H7 (cell line): ENCODE results near the gene RPS10. TPM values are rescaled to one million over a fixed set of nuclear protein-coding genes. Genes with fewer than 3 reads are reported as not detected.

Experiments
- DNase-seq: peaks from one replicate; pipeline ENCODE4 v3.0.0; 2012
- H3K27me3 ChIP-seq: 2 replicates; pipeline ENCODE4 v1.6.0; 2011; ENCODE audit warnings: mild to moderate bottlenecking, low read length; ENCODE audit not compliant: control insufficient read depth, insufficient read depth
- H3K36me3 ChIP-seq: replicated peaks from 2 replicates; pipeline ENCODE4 v1.5.1; 2011; ENCODE audit warnings: low read length; ENCODE audit not compliant: control insufficient read depth, insufficient read depth
- H3K4me3 ChIP-seq: 2 replicates; pipeline ENCODE4 v1.5.1; 2011; ENCODE audit warnings: low read depth, mild to moderate bottlenecking, control low read depth, low read length, moderate library complexity; ENCODE audit not compliant: insufficient read depth
- total RNA-seq: library from RNA; depleted of rRNA; stranded (reverse); fragments of >200 nt; shearing (Covaris generic); gene quantifications from 2 replicates; pipeline ENCODE4 v1.2.3, GENCODE V29; 2014; rRNA removed

Gene RPS10
- 2,577 and 3,167 TPM in 2 replicates for total RNA-seq

GRCh38 chr6:34425498-34426410, at the start of gene RPS10:
TSS of gene RPS10 (minus strand) at chr6:34426069. CDS start at chr6:34425221, 848 bp downstream.
- Histone ChIP-seq H3K36me3 (peaks cover 34% of the 10 kb centered on the region), H3K4me3 (peak within 1 kb of the TSS; percentile 82), H3K27me3 (no peaks in the 10 kb centered on the region)
- peak; percentile 99 for DNase-seq

- Histone ChIP-seq H3K4me3 (no peak overlapping the region), H3K36me3 (no peaks in the 10 kb centered on the region), H3K27me3 (no peaks in the 10 kb centered on the region; the same call in 1 of the 2 replicates)
- peak; percentile 71 for DNase-seq
These were observed 49.4 kb upstream of the RPS10 start for GRCh38 chr6:34475238-34475682.

DNA sequence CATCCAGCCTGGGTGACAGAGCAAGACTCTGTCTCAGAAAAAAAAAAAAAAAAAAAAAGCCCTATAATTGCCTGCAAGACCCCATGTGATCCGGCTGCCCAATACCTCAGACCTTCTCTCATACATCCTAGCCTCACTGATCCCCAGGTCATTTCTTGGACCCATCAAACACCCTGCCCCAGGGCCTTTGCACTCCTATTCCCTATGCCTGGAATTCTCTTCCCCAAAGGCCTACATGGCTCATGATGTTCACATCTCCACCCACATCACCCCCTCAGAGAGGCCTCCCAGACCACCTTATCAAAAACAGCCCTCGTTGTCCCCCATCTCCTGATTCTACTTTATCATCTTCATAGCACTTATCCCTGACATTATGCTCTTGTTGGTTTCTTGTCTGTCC, 48.9 kb upstream of the RPS10 start:
- Histone ChIP-seq H3K4me3 (no peak overlapping the region), H3K27me3 (no peaks in the 10 kb centered on the region; the same call in 1 of the 2 replicates), H3K36me3 (no peaks in the 10 kb centered on the region)
- DNase-seq = no peak

DNA sequence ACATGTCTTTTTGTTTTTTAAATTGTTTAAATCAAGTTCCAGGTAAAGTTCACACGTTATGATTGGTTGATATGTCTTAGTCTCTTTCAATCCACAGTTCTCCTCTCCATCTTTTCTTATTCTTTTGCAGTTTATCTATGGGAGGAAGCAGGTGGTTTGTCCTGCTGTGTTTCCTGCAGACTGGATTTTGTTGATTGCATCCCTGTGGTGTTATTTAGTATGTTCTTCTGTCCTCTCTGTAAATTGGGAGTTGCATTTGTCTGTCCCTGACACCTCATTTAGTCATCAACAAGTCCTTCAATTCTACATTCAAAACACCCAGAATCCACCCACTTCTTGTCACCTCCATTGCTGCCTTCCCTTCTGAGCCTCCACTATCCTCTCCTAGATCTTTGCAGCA, 48.1 kb upstream of the RPS10 start:
- no peaks in the 10 kb centered on the region for H3K36me3 ChIP-seq
- no peaks in the 10 kb centered on the region; the same call in 1 of the 2 replicates for H3K27me3 ChIP-seq
- no peak overlapping the region for H3K4me3 ChIP-seq
- no peak for DNase-seq

DNA sequence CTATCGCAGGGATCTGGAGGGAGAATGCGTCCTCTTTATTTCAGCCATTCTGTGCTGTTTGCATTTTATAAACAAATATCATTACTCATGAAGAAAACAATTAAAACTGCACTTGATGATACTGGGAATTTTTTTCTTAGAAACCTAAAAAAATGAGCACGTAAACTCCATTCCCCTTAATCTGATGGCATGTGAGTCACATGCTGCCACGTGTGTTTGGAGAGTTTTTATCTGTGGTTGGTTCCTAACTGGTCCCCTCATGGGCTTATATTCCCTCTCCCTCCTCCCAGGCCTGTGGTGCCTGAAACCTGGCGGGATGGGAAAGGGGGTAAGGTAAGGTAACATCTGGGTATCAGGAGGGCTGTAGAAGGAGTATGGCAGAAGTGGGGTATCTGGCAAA, 46.6 kb upstream of the RPS10 start:
- Histone ChIP-seq H3K36me3 (no peaks in the 10 kb centered on the region), H3K27me3 (no peaks in the 10 kb centered on the region; the same call in 1 of the 2 replicates), H3K4me3 (no peak overlapping the region)
- DNase-seq = no peak

GRCh38 chr6:34469499-34469898, 43.6 kb upstream of the RPS10 start:
- Histone ChIP-seq H3K36me3 (no peaks in the 10 kb centered on the region), H3K27me3 (peaks cover 18% of the 10 kb centered on the region), H3K4me3 (no peak overlapping the region)
- no peak for DNase-seq

DNA sequence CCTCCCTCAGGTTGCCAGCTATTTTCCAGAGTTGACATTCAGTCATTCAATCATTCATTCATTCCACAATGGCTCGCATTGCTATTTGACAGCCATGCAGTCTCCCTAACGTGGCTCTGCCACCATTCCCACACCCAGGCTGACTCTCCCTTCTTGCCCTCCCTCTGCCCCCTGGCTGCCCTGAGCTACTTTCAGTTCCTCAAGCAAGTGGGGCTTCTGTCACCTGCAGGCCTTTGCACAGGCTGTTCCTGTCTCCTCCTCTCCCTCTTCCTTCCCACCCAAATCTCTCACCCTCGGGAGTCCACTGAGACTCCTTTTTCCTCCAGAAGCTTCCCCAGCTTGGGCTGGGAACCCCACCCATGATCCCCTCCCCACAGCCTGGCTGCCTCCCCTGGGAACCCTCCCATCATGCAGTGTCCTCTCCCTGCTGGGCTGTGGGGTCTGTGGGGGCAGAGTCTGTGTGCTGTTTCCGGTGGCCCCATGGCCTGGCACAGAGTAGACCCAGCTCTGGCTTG, 42.6 kb upstream of the RPS10 start:
- no peaks in the 10 kb centered on the region for H3K36me3 ChIP-seq
- H3K27me3 ChIP-seq = peaks cover 20% of the 10 kb centered on the region
- no peak overlapping the region for H3K4me3 ChIP-seq
- no peak for DNase-seq

DNA sequence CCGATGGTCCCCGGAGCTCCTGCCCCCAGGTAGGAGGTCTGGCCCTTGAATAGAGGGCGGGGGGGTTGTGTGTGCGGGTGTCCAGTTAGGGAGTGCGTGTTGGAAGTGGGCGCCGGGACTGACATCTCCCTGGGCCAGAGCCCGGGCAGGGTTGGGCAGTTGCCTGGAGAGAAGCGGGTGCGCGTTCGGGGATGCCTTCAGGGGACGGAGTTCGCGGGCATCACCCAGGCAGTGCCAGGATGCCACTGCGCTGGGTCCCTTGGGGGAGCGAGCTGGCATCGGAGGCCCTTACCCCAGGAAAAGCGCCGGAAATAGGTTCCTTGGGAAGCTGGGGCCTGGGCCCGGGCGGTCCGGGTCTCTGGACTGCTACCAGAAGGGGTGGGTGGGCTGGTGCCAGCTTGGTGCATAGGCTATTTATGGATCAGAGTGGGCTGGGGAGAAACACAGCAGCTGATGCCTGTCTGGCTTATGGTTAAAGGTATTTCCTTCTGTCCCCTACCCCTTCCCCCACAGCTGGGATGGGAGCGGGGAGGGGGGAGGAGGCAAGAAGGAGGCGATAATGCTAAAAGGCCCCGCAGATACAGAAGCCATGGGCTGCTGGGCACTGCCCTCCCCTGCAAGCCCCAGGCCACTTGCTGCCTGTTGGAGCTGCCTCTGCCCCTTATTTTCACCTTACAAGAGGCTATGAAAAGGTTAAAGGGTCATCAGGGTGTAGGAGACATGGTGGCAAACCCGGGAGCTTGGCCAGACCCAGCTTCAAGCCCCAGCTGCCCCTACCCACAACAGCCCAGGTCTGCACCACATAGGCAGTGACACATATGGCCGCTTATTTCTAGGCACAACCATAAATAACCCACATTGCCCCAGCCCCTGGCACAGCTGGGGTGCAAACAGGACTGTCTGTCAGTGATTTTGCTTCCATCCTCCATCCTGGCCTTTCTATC, 40.6 kb upstream of the RPS10 start:
- DNase-seq = peak; percentile 71
- Histone ChIP-seq H3K4me3 (peak overlapping the region; percentile 62), H3K36me3 (no peaks in the 10 kb centered on the region), H3K27me3 (peaks cover 20% of the 10 kb centered on the region)

GRCh38 chr6:34465531-34466241, 39.8 kb upstream of the RPS10 start, which contains the start of gene PACSIN1:
TSS of gene PACSIN1 (plus strand) at chr6:34466076. CDS start at chr6:34526306, 60,230 bp downstream.
- Histone ChIP-seq H3K36me3 (no peaks in the 10 kb centered on the region), H3K27me3 (peaks cover 20% of the 10 kb centered on the region), H3K4me3 (peak within 1 kb of the TSS; percentile 62)
- peak; percentile 96 for DNase-seq

DNA sequence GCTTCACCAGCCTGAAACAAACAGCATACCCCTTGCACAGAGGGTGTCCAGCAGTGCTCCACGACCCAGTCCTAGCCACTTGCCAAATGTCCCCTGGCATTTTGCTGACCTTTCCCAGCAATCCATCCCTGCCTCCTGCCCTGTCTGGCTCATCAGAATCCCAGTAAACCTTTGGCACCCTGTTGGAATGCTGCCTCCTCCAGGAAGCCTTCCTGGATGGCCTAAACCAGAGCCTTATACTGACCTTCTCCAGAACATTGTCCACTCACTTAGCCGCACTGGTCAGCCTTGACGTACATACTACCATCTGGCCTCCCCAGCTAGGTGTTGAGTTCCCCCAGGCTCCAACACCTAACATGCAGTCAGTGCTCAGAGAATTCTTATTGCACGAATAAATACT, 38.0 kb upstream of the RPS10 start:
- DNase-seq = no peak
- Histone ChIP-seq H3K36me3 (no peaks in the 10 kb centered on the region), H3K4me3 (no peak overlapping the region), H3K27me3 (peaks cover 20% of the 10 kb centered on the region)

DNA sequence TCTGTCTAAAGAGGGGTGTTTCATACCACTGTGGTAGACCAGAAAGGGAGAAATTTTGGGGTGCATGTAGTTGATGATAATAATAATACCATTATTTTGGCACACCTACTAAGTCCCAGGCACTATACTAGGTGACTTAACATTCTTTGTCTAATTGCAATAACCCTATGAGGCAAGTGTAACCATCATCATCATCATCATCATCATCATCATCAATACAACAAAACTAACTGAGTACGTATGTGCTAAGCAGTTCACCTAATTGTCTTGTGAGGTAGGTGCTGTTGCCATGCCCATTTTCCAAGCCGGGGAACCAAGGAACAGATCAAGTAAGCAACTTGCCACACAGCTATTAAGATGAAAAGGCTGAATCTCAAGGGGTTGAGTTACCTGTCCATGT, 37.4 kb upstream of the RPS10 start:
- DNase-seq = no peak
- H3K27me3 ChIP-seq = peaks cover 20% of the 10 kb centered on the region

GRCh38 chr6:34462551-34462971, 36.7 kb upstream of the RPS10 start:
- Histone ChIP-seq H3K36me3 (no peaks in the 10 kb centered on the region), H3K4me3 (no peak overlapping the region), H3K27me3 (peaks cover 20% of the 10 kb centered on the region)
- peak; percentile 82 for DNase-seq

More for the DNA sequence above, 37.4 kb upstream of the RPS10 start:
- H3K36me3 ChIP-seq = no peaks in the 10 kb centered on the region
- H3K4me3 ChIP-seq = no peak overlapping the region

- peaks cover 20% of the 10 kb centered on the region for H3K27me3 ChIP-seq
- no peak for DNase-seq
- no peak overlapping the region for H3K4me3 ChIP-seq
- no peaks in the 10 kb centered on the region for H3K36me3 ChIP-seq
These were observed 36.1 kb upstream of the RPS10 start for GRCh38 chr6:34462010-34462409.
